Kidney epithelial cell (primary cell): Measurements from ENCODE around the gene SPP1. TPM values are rescaled to one million over a fixed set of nuclear protein-coding genes. Genes with fewer than 3 reads are reported as not detected.

ENCODE experiments used
- DNase-seq: peaks from one replicate; pipeline ENCODE4 v3.0.0-alpha.2; 2010; ENCODE audit warnings: low read depth
- H3K27me3 ChIP-seq: 2 replicates; pipeline ENCODE4 v1.6.0; 2011; ENCODE audit warnings: low read length; ENCODE audit not compliant: control insufficient read depth, insufficient read depth
- H3K36me3 ChIP-seq: 2 replicates; pipeline ENCODE4 v1.5.1; 2011; ENCODE audit warnings: low read length; ENCODE audit not compliant: control insufficient read depth, insufficient read depth
- H3K4me3 ChIP-seq: 2 replicates; pipeline ENCODE4 v1.5.1; 2011; ENCODE audit warnings: low read depth, mild to moderate bottlenecking, control low read depth, low read length
- CTCF ChIP-seq: IDR thresholded peaks from 2 replicates; pipeline ENCODE4 v1.5.1; 2011; ENCODE audit warnings: mild to moderate bottlenecking, moderate library complexity, low read length, control low read depth, inconsistent platforms; ENCODE audit not compliant: insufficient read depth, poor library complexity, severe bottlenecking
- total RNA-seq: library from RNA; depleted of rRNA; stranded (reverse); fragments of >200 nt; gene quantifications from 2 replicates; pipeline ENCODE4 v1.2.3, GENCODE V29; 2015

The SPP1 gene
- total RNA-seq, 1 donor from 2014 or later: 160 TPM

GRCh38 chr4:87949961-87950360 lies 25.6 kb upstream of the SPP1 start:
- Histone ChIP-seq H3K27me3 (no peaks in the 10 kb centered on the region), H3K36me3 (no peaks in the 10 kb centered on the region), H3K4me3 (no peak overlapping the region)
- DNase-seq: peak; percentile 69
- TF ChIP-seq CTCF: no peak

DNA sequence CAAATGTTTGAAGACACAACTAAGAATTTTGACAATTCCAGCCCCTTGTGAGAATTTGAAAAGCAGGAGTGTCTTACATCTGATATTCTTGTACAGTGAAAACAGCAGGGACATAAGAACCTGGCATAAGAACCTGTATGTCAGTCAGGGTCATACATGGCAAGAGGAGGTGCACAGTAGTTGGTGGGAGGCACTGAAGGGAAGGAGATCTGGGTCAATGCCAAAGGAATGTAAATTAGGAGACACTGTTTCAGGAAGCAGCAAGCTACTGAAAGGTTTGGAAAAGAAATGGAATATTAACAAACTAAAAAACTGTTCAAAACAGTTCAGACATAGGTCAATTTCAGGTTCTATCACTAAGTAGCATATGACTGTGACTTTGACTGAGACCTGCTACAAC lies 25.0 kb upstream of the SPP1 start:
- Histone ChIP-seq H3K36me3 (no peaks in the 10 kb centered on the region), H3K27me3 (no peaks in the 10 kb centered on the region), H3K4me3 (no peak overlapping the region)
- no peak for DNase-seq
- TF ChIP-seq CTCF: no peak

DNA sequence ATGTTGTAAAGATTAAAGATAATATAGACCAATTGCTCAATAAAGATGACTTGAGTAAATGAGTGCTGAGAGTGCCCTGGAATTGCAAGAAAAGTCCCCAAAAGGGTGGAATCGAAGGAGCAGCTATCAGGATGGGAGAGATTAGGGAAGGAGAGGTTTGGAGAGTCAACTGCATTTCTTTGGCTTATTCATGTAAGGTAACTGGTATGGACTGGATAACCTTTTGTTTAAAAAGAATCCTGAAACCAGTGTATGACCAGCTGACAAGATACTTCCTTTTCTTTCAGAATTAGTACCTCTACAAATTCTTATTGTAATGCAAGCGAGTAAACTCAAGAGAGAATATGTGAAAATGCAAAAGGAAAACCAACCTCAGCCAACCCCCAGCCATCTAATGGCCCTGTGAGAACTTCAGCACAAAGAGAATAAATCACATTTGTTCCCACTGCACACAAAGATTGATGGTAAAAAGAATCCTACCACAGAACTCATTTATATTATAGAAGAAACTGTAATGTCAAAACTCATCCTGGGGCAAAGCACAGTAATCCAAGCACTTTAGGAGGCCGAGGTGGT lies 24.5 kb upstream of the SPP1 start:
- no peaks in the 10 kb centered on the region for H3K27me3 ChIP-seq
- DNase-seq: no peak
- no peak overlapping the region for H3K4me3 ChIP-seq
- TF ChIP-seq CTCF: no peak
- no peaks in the 10 kb centered on the region for H3K36me3 ChIP-seq

GRCh38 chr4:87953826-87954225 lies 21.7 kb upstream of the SPP1 start:
- DNase-seq: no peak
- TF ChIP-seq CTCF: no peak
- Histone ChIP-seq H3K27me3 (no peaks in the 10 kb centered on the region), H3K4me3 (no peak overlapping the region), H3K36me3 (no peaks in the 10 kb centered on the region)

- no peak for TF ChIP-seq CTCF
- H3K4me3 ChIP-seq: no peak overlapping the region
- H3K27me3 ChIP-seq: no peaks in the 10 kb centered on the region
- no peak for DNase-seq
- no peaks in the 10 kb centered on the region for H3K36me3 ChIP-seq
Observed at GRCh38 chr4:87956501-87956900, 19.0 kb upstream of the SPP1 start.

DNA sequence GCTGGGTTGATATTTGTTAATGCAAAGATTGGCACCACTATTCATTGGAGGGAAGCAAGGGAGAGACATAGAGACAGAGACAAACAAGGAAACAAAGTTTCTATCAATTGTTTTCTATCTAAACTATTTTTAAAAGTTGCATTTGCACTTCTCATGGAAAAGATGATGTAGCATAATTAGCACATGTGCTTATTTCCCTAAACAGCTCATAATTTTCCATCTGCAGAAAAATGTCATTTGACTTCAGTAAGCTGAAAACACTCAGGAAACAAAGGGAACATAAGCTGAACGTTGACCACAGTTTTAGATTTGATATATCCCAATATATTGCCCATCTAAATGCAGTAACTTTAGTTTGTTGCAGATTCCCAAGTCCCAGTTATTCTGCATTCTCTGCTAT lies 18.5 kb upstream of the SPP1 start:
- H3K4me3 ChIP-seq: no peak overlapping the region
- no peaks in the 10 kb centered on the region for H3K27me3 ChIP-seq
- no peaks in the 10 kb centered on the region for H3K36me3 ChIP-seq
- no peak for TF ChIP-seq CTCF
- no peak for DNase-seq
